OCI-LY7 (cell line): ENCODE measurements around the gene VWA8. TPM values are rescaled to one million over a fixed set of nuclear protein-coding genes. Genes with fewer than 3 reads are reported as not detected.

Source experiments
- BruUV-seq: library from RNA; stranded (reverse); fragments of 400-500 nt; replicated peaks from 2 replicates; lab custom pipeline; 2021; lab: Mats Ljungman, UMichigan
- CTCF ChIA-PET: fragments of 300-600 bp; sonication (Branson Sonifier 250); formaldehyde crosslinking; loops from one replicate; lab custom pipeline; 2022; ENCODE audit warnings: antibody characterized with exemption; ENCODE audit not compliant: unreplicated experiment; lab: Charles Lee
- POLR2A ChIA-PET: fragments of 300-600 bp; sonication (Branson Sonifier 250); formaldehyde crosslinking; loops from one replicate; lab custom pipeline; 2022; ENCODE audit warnings: antibody characterized with exemption; lab: Charles Lee
- DNase-seq: peaks from one replicate; pipeline ENCODE4 v3.0.0-alpha.2; 2015; ENCODE audit warnings: low spot score
- H2AFZ ChIP-seq: fragments of 200-600 bp; sonication (generic), shearing (Covaris generic); 2 replicates; pipeline ENCODE4 v1.6.1; 2014; ENCODE audit warnings: mild to moderate bottlenecking, antibody characterized with exemption, low read length, moderate library complexity
- H3K27ac ChIP-seq: fragments of 200-600 bp; sonication (generic); 2 replicates; pipeline ENCODE4 v1.5.1; 2014; ENCODE audit warnings: mixed run types, low read depth, mild to moderate bottlenecking, moderate library complexity, low read length, inconsistent platforms; ENCODE audit not compliant: poor library complexity, severe bottlenecking
- H3K36me3 ChIP-seq: fragments of 200-600 bp; sonication (generic); 2 replicates; pipeline ENCODE4 v1.6.1; 2014; ENCODE audit warnings: mild to moderate bottlenecking, antibody characterized with exemption, low read length, moderate library complexity, mixed read lengths; ENCODE audit not compliant: insufficient read depth
- H3K4me1 ChIP-seq: fragments of 200-600 bp; sonication (generic); 2 replicates; pipeline ENCODE4 v1.5.1; 2014; ENCODE audit warnings: mild to moderate bottlenecking, low read length; ENCODE audit not compliant: insufficient read depth, poor library complexity, severe bottlenecking
- H3K4me2 ChIP-seq: fragments of 200-600 bp; sonication (generic); 2 replicates; pipeline ENCODE4 v1.6.1; 2014; ENCODE audit warnings: mild to moderate bottlenecking, low read length
- H3K4me3 ChIP-seq: fragments of 200-600 bp; sonication (generic); 2 replicates; pipeline ENCODE4 v1.5.1; 2014; ENCODE audit warnings: mild to moderate bottlenecking, low read depth, low read length; ENCODE audit not compliant: poor library complexity, severe bottlenecking
- H3K79me2 ChIP-seq: fragments of 200-600 bp; sonication (generic); 2 replicates; pipeline ENCODE4 v1.6.1; 2016; ENCODE audit warnings: low read depth, mild to moderate bottlenecking, low read length, moderate library complexity, mixed read lengths; ENCODE audit not compliant: insufficient read depth
- H3K9me2 ChIP-seq: fragments of 200-600 bp; sonication (generic); 2 replicates; pipeline ENCODE4 v1.6.1; 2016; ENCODE audit warnings: mild to moderate bottlenecking, low read length, mixed read lengths; ENCODE audit not compliant: insufficient read depth
- H3K9me3 ChIP-seq: fragments of 200-600 bp; sonication (generic); 2 replicates; pipeline ENCODE4 v1.6.1; 2014; ENCODE audit warnings: mild to moderate bottlenecking, mixed run types, low read length, mixed read lengths
- H4K20me1 ChIP-seq: fragments of 200-600 bp; sonication (generic); 2 replicates; pipeline ENCODE4 v1.6.1; 2014; ENCODE audit warnings: mild to moderate bottlenecking, antibody characterized with exemption, low read length, moderate library complexity, mixed read lengths; ENCODE audit not compliant: insufficient read depth
- CTCF ChIP-seq: fragments of 200-600 bp; sonication (generic); conservative IDR thresholded peaks from 2 replicates; pipeline ENCODE4 v1.5.1; 2014; ENCODE audit warnings: mild to moderate bottlenecking, antibody characterized with exemption, low read length, moderate library complexity, mixed read lengths
- EZH2phosphoT487 ChIP-seq: fragments of 200-600 bp; sonication (generic); IDR thresholded peaks from 2 replicates; pipeline ENCODE4 v1.6.1; 2018; ENCODE audit warnings: low read depth, borderline replicate concordance, mild to moderate bottlenecking, mixed run types, antibody characterized with exemption, low read length, moderate library complexity, mixed read lengths
- intact Hi-C: fragments of 100-400 bp; cut with micrococcal nuclease; formaldehyde crosslinking; loops from one replicate; pipeline ENCODE4 v1.10.0; 2022; ENCODE audit not compliant: unreplicated experiment
- total RNA-seq, 2 experiments: library from RNA; depleted of rRNA in 1 of 2; stranded (reverse); fragments of >200 nt in 1 of 2; shearing (Covaris generic) in 1 of 2; gene quantifications; 2 replicates each; pipeline ENCODE4 v1.2.3, GENCODE V29; 2014 to 2022

Gene VWA8
- total RNA-seq, 2 experiments from 2014 or later = 26.4 to 31.5 TPM

- no peaks in the 10 kb centered on the region for H3K4me1 ChIP-seq
- H3K36me3 ChIP-seq = peaks cover 56% of the 10 kb centered on the region
- no peak overlapping the region for H3K27ac ChIP-seq
- no TSS peak for BruUV-seq
- H3K9me2 ChIP-seq = no peaks in the 10 kb centered on the region
- H3K9me3 ChIP-seq = no peaks in the 10 kb centered on the region
- CTCF ChIA-PET = interaction anchor here (1.5 kb wide), 1 partner anchor 35 kb away, joined by 3 read pairs; no protein-coding TSS in a partner anchor
- H3K4me2 ChIP-seq = no peak overlapping the region
- TF ChIP-seq CTCF = no peak
- TF ChIP-seq EZH2phosphoT487 = no peak
- no peaks in the 10 kb centered on the region for H3K79me2 ChIP-seq
- H4K20me1 ChIP-seq = no peaks in the 10 kb centered on the region
- POLR2A ChIA-PET = interaction anchor here (0.6 to 1.2 kb wide), 6 partner anchors 10 to 44 kb away, joined by 3 to 5 read pairs (median 4); no protein-coding TSS in a partner anchor
- no peak for DNase-seq
- no peak overlapping the region for H2AFZ ChIP-seq
- intact Hi-C loops = no loop called here
- no peak overlapping the region for H3K4me3 ChIP-seq
Measured at GRCh38 chr13:41608839-41609177, 352.1 kb downstream of the VWA8 start.

- H3K36me3 ChIP-seq = peaks cover 56% of the 10 kb centered on the region
- H3K4me2 ChIP-seq = no peak overlapping the region
- H3K9me2 ChIP-seq = no peaks in the 10 kb centered on the region
- no peak overlapping the region for H3K27ac ChIP-seq
- ChIA-PET CTCF (interaction anchor here (0.6 to 1.5 kb wide), 2 partner anchors 35 to 993 kb away, joined by 3 read pairs; no protein-coding TSS in a partner anchor), POLR2A (interaction anchor here (0.6 to 1.2 kb wide), 7 partner anchors 10 to 44 kb away, joined by 3 to 5 read pairs (median 3); no protein-coding TSS in a partner anchor)
- H3K4me3 ChIP-seq = no peak overlapping the region
- no peaks in the 10 kb centered on the region for H4K20me1 ChIP-seq
- no peaks in the 10 kb centered on the region for H3K9me3 ChIP-seq
- intact Hi-C loops = no loop called here
- TF ChIP-seq CTCF = no peak
- no peak for TF ChIP-seq EZH2phosphoT487
- BruUV-seq = no TSS peak
- no peaks in the 10 kb centered on the region for H3K4me1 ChIP-seq
- no peak overlapping the region for H2AFZ ChIP-seq
- H3K79me2 ChIP-seq = no peaks in the 10 kb centered on the region
- DNase-seq = no peak
Measured at GRCh38 chr13:41608111-41608838, 352.6 kb downstream of the VWA8 start.

GRCh38 chr13:41606646-41607045, 354.3 kb downstream of the VWA8 start:
- no peak overlapping the region for H3K4me2 ChIP-seq
- peaks cover 65% of the 10 kb centered on the region for H3K36me3 ChIP-seq
- H3K4me1 ChIP-seq = no peaks in the 10 kb centered on the region
- no peak overlapping the region for H3K4me3 ChIP-seq
- intact Hi-C loops = no loop called here
- ChIA-PET CTCF (no interaction called here), POLR2A (no interaction called here)
- no peaks in the 10 kb centered on the region for H3K79me2 ChIP-seq
- H4K20me1 ChIP-seq = no peaks in the 10 kb centered on the region
- H3K9me2 ChIP-seq = no peaks in the 10 kb centered on the region
- no peak overlapping the region for H3K27ac ChIP-seq
- DNase-seq = no peak
- TF ChIP-seq EZH2phosphoT487 (no peak), CTCF (no peak)
- H2AFZ ChIP-seq = no peak overlapping the region
- BruUV-seq = no TSS peak
- H3K9me3 ChIP-seq = no peaks in the 10 kb centered on the region
